Natural killer cell (primary cell): ENCODE results near the gene CPAMD8. TPM values are rescaled to one million over a fixed set of nuclear protein-coding genes. Genes with fewer than 3 reads are reported as not detected.
"Not testable (repeated sequence)": the region's sequence is repeated elsewhere in the genome, so short reads cannot be mapped to it uniquely, and the experiment has no call there.

Experiments used
- ATAC-seq, 3 donors: fragments of 150-1000 bp in 2 of 3; fragments of 200-7000 bp in 1 of 3; cut with Tn5 transposase; 1 replicate in 1 of 3; 2 replicates in 2 of 3; pipeline ENCODE4 v1.10.0; 2021; ENCODE audit warnings: mild to moderate bottlenecking in 2 of 3, moderate library complexity in 2 of 3
- DNase-seq, 2 donors: peaks; one replicate each; pipeline versions ENCODE4 v3.0.0 to v3.0.0-alpha.2; 2013 to 2021; ENCODE audit warnings: mixed read lengths in 1 of 2
- H3K27ac ChIP-seq: one replicate; pipeline ENCODE4 v1.5.1; 2013; ENCODE audit warnings: mild to moderate bottlenecking, low read length
- H3K27me3 ChIP-seq: one replicate; pipeline ENCODE4 v1.6.1; 2013; ENCODE audit warnings: low read length; ENCODE audit not compliant: control insufficient read depth, insufficient read depth
- H3K36me3 ChIP-seq: one replicate; pipeline ENCODE4 v1.6.1; 2013; ENCODE audit warnings: low read length; ENCODE audit not compliant: control insufficient read depth, insufficient read depth
- H3K4me1 ChIP-seq: one replicate; pipeline ENCODE4 v1.6.1; 2013; ENCODE audit warnings: low read length; ENCODE audit not compliant: control insufficient read depth, insufficient read depth
- H3K4me3 ChIP-seq: one replicate; pipeline ENCODE4 v1.5.1; 2013; ENCODE audit warnings: low read length
- H3K9me3 ChIP-seq: one replicate; pipeline ENCODE4 v1.6.1; 2013; ENCODE audit warnings: low read length; ENCODE audit not compliant: control insufficient read depth, insufficient read depth
- H3K27ac Mint-ChIP-seq, 2 donors: one replicate each; pipeline ENCODE4 v1.8.0; 2022; ENCODE audit warnings: mild to moderate bottlenecking in 2 of 2, mixed read lengths in 2 of 2, moderate library complexity in 1 of 2
- H3K27me3 Mint-ChIP-seq, 2 donors: one replicate each; pipeline ENCODE4 v1.8.0; 2022; ENCODE audit warnings: low read depth in 2 of 2, mixed read lengths in 2 of 2
- H3K36me3 Mint-ChIP-seq: one replicate; pipeline ENCODE4 v1.8.0; 2022; ENCODE audit warnings: mixed read lengths
- H3K4me1 Mint-ChIP-seq, 2 donors: one replicate each; pipeline ENCODE4 v1.8.0; 2022; ENCODE audit warnings: mixed read lengths in 2 of 2
- H3K4me3 Mint-ChIP-seq: one replicate; pipeline ENCODE4 v1.8.0; 2022; ENCODE audit warnings: mild to moderate bottlenecking, moderate library complexity, mixed read lengths
- H3K9me3 Mint-ChIP-seq, 2 donors: one replicate each; pipeline ENCODE4 v1.8.0; 2022; ENCODE audit warnings: mixed read lengths in 2 of 2
- CTCF ChIP-seq: fragments of 200-600 bp; IDR thresholded peaks from one replicate; pipeline ENCODE4 v1.8.0; 2022; ENCODE audit warnings: antibody characterized with exemption
- WGBS: methylation state at CpG from one replicate; pipeline ENCODE4 v1.1.7; 2013; ENCODE audit warnings: missing lambda C conversion rate; ENCODE audit not compliant: insufficient coverage; 5-methylcytosine and 5-hydroxymethylcytosine counted together
- intact Hi-C: fragments of 100-400 bp; cut with micrococcal nuclease; formaldehyde crosslinking; loops from one replicate; pipeline ENCODE4 v1.14.2; 2022
- total RNA-seq, 4 donors: library from RNA; stranded (reverse); fragments of 120-200 nt in 1 of 4; gene quantifications; one replicate each; pipeline versions ENCODE4 v1.2.3 to v1.2.4, GENCODE V29; 2013 to 2022

Gene CPAMD8
- total RNA-seq, 3 donors from 2014 or later (not counting 1 experiment from before 2014, with no cell fraction given) = 3.6 to 4.9 (median 4.7) TPM

- H3K36me3 Mint-ChIP-seq = no peaks in the 10 kb centered on the region
- WGBS = 100% methylated on average over 3 of the region's 3 CpGs
- no peaks in the 10 kb centered on the region for H3K9me3 Mint-ChIP-seq
- Histone ChIP-seq H3K9me3 (peaks cover 4% of the 10 kb centered on the region), H3K27me3 (no peaks in the 10 kb centered on the region), H3K36me3 (no peaks in the 10 kb centered on the region), H3K4me3 (no peak overlapping the region), H3K27ac (no peak overlapping the region), H3K4me1 (peaks cover 26% of the 10 kb centered on the region)
- ATAC-seq (no peak), DNase-seq (no peak)
- intact Hi-C loops = no loop called here
- H3K4me1 Mint-ChIP-seq = peaks cover 0 to 18% of the 10 kb centered on the region in 2 donors
- no peak overlapping the region for H3K27ac Mint-ChIP-seq
- peaks cover 0 to under 1% of the 10 kb centered on the region in 2 donors for H3K27me3 Mint-ChIP-seq
- no peak for TF ChIP-seq CTCF
- no peak overlapping the region for H3K4me3 Mint-ChIP-seq
These were observed 27.9 kb downstream of the CPAMD8 start for GRCh38 chr19:16998635-16999194.

- H3K27ac Mint-ChIP-seq, H3K9me3 ChIP-seq, H3K4me3 Mint-ChIP-seq, H3K9me3 Mint-ChIP-seq, H3K4me3 ChIP-seq, H3K27ac ChIP-seq, H3K36me3 Mint-ChIP-seq, H3K36me3 ChIP-seq, DNase-seq, intact Hi-C loops, ATAC-seq, H3K27me3 ChIP-seq: not testable (repeated sequence)
- H3K4me1 ChIP-seq = peaks cover 16% of the 10 kb centered on the region
- WGBS = 84% methylated on average over 12 of the region's 23 CpGs
- Mint-ChIP-seq H3K4me1 (peaks cover 0 to 11% of the 10 kb centered on the region in 2 donors), H3K27me3 (peaks cover 2 to 10% of the 10 kb centered on the region in 2 donors)
These were observed 29.6 kb downstream of the CPAMD8 start for GRCh38 chr19:16996838-16997490.

- no peaks in the 10 kb centered on the region for H3K9me3 ChIP-seq
- no peak for DNase-seq
- no peak overlapping the region for H3K4me3 ChIP-seq
- no peaks in the 10 kb centered on the region for H3K4me1 ChIP-seq
- H3K4me3 Mint-ChIP-seq = no peak overlapping the region
- peaks cover 8% of the 10 kb centered on the region for H3K36me3 Mint-ChIP-seq
- peaks cover 0 to 2% of the 10 kb centered on the region in 2 donors for H3K9me3 Mint-ChIP-seq
- no peak for ATAC-seq
- H3K27ac ChIP-seq = no peak overlapping the region
- no peaks in the 10 kb centered on the region for H3K27me3 ChIP-seq
- TF ChIP-seq CTCF = no peak
- 76% methylated on average over 3 of the region's 4 CpGs for WGBS
- intact Hi-C loops = no loop called here
- no peaks in the 10 kb centered on the region for H3K4me1 Mint-ChIP-seq
- no peak overlapping the region for H3K27ac Mint-ChIP-seq
- H3K27me3 Mint-ChIP-seq = peaks cover 7 to 17% of the 10 kb centered on the region in 2 donors
- no peaks in the 10 kb centered on the region for H3K36me3 ChIP-seq
These were observed 37.9 kb downstream of the CPAMD8 start for GRCh38 chr19:16988661-16989060.

GRCh38 chr19:16985403-16985802, 41.2 kb downstream of the CPAMD8 start:
- no peak overlapping the region for H3K4me3 ChIP-seq

GRCh38 chr19:16982586-16982985, 44.0 kb downstream of the CPAMD8 start:
- DNase-seq, H3K4me1 Mint-ChIP-seq, ATAC-seq, H3K27ac ChIP-seq, H3K36me3 Mint-ChIP-seq, intact Hi-C loops, H3K9me3 ChIP-seq, H3K4me3 Mint-ChIP-seq, H3K36me3 ChIP-seq, H3K4me1 ChIP-seq, H3K4me3 ChIP-seq, H3K27ac Mint-ChIP-seq, H3K27me3 ChIP-seq: not testable (repeated sequence)
- peaks cover 17 to 20% of the 10 kb centered on the region in 2 donors for H3K27me3 Mint-ChIP-seq
- WGBS = 64% methylated on average over 1 of the region's 2 CpGs
- peaks cover 4 to 14% of the 10 kb centered on the region in 2 donors for H3K9me3 Mint-ChIP-seq

More at GRCh38 chr19:16985403-16985802, 41.2 kb downstream of the CPAMD8 start:
- intact Hi-C loops = no loop called here
- no peak for TF ChIP-seq CTCF
- 92% methylated on average over 2 of the region's 2 CpGs for WGBS
- H3K27ac ChIP-seq = no peak overlapping the region
- no peaks in the 10 kb centered on the region for H3K4me1 ChIP-seq
- no peak overlapping the region for H3K27ac Mint-ChIP-seq
- H3K9me3 ChIP-seq = no peaks in the 10 kb centered on the region
- H3K36me3 ChIP-seq = no peaks in the 10 kb centered on the region
- no peaks in the 10 kb centered on the region for H3K4me1 Mint-ChIP-seq
- peaks cover 4 to 12% of the 10 kb centered on the region in 2 donors for H3K27me3 Mint-ChIP-seq
- no peaks in the 10 kb centered on the region for H3K27me3 ChIP-seq
- H3K9me3 Mint-ChIP-seq = peaks cover 0 to 2% of the 10 kb centered on the region in 2 donors
- DNase-seq (no peak), ATAC-seq (no peak)
- H3K4me3 Mint-ChIP-seq = no peak overlapping the region
- peaks cover 9% of the 10 kb centered on the region for H3K36me3 Mint-ChIP-seq
